GM19397 (cell line): ENCODE data around the gene HS3ST6.
"Not testable (repeated sequence)": the region's sequence is repeated elsewhere in the genome, so short reads cannot be mapped to it uniquely, and the experiment has no call there.

Experiments used
- ATAC-seq: cut with Tn5 transposase; IDR thresholded peaks from one replicate; pipeline ENCODE4 v1.9.1; 2021; ENCODE audit warnings: mild to moderate bottlenecking, moderate library complexity; ENCODE audit not compliant: unreplicated experiment

HS3ST6 gene

GRCh38 chr16:1947369-1947670 is 29.1 kb upstream of the HS3ST6 start:
- no peak for ATAC-seq

- no peak for ATAC-seq
Measured at GRCh38 chr16:1946495-1947368, 28.5 kb upstream of the HS3ST6 start.

- no peak for ATAC-seq
Measured at GRCh38 chr16:1945559-1946391, 27.6 kb upstream of the HS3ST6 start.

GRCh38 chr16:1944612-1945199 is 26.5 kb upstream of the HS3ST6 start:
- no peak for ATAC-seq

GRCh38 chr16:1942810-1943726 is 24.9 kb upstream of the HS3ST6 start, which contains the start of gene MSRB1:
MSRB1 (minus strand) TSS chr16:1943199; CDS start chr16:1943156, 43 bp downstream.
- peak; percentile 89 for ATAC-seq

- ATAC-seq, result no peak
Measured at GRCh38 chr16:1942047-1942809, 24.0 kb upstream of the HS3ST6 start.

- ATAC-seq, result no peak
Measured at GRCh38 chr16:1941162-1942046, 23.2 kb upstream of the HS3ST6 start.

- ATAC-seq, result no peak
Measured at GRCh38 chr16:1940273-1941161, 22.3 kb upstream of the HS3ST6 start.

GRCh38 chr16:1939833-1940232 is 21.6 kb upstream of the HS3ST6 start:
- not testable (repeated sequence) for ATAC-seq

GRCh38 chr16:1938910-1939309 is 20.7 kb upstream of the HS3ST6 start:
- ATAC-seq, result no peak

- ATAC-seq, result no peak
Measured at GRCh38 chr16:1938316-1938715, 20.1 kb upstream of the HS3ST6 start.

- ATAC-seq, result no peak
Measured at GRCh38 chr16:1936945-1937479, 18.8 kb upstream of the HS3ST6 start.

- no peak for ATAC-seq
Measured at GRCh38 chr16:1933097-1933661, 15.0 kb upstream of the HS3ST6 start.

- no peak for ATAC-seq
Measured at GRCh38 chr16:1932050-1933028, 14.1 kb upstream of the HS3ST6 start.

GRCh38 chr16:1930338-1930720 is 12.1 kb upstream of the HS3ST6 start:
- no peak for ATAC-seq
